Measurements from ENCODE around the gene PODXL2.
"Not testable (repeated sequence)": the region's sequence is repeated elsewhere in the genome, so short reads cannot be mapped to it uniquely, and the experiment has no call there.

The PODXL2 gene

GRCh38 chr3:127676921-127677351, 48.0 kb downstream of the PODXL2 start:
- no peak for DNase-seq

- DNase-seq: no peak
Observed at GRCh38 chr3:127677541-127678314, 48.7 kb downstream of the PODXL2 start.

- no peak for DNase-seq
Observed at GRCh38 chr3:127678315-127678599, 49.3 kb downstream of the PODXL2 start.

GRCh38 chr3:127678611-127679533, 49.9 kb downstream of the PODXL2 start:
- DNase-seq: no peak

GRCh38 chr3:127679534-127680145, 50.7 kb downstream of the PODXL2 start:
- no peak for DNase-seq

- DNase-seq: no peak
Observed at GRCh38 chr3:127680146-127680661, 51.2 kb downstream of the PODXL2 start.

GRCh38 chr3:127680798-127681221, 51.8 kb downstream of the PODXL2 start:
- DNase-seq: no peak

GRCh38 chr3:127682175-127682554, 53.2 kb downstream of the PODXL2 start:
- not testable (repeated sequence) for DNase-seq

- DNase-seq: no peak
Observed at GRCh38 chr3:127682561-127682960, 53.6 kb downstream of the PODXL2 start.

- DNase-seq: no peak
Observed at GRCh38 chr3:127684871-127685707, 56.1 kb downstream of the PODXL2 start.

- no peak for DNase-seq
Observed at GRCh38 chr3:127685708-127686511, 56.9 kb downstream of the PODXL2 start.

- no peak for DNase-seq
Observed at GRCh38 chr3:127686512-127686894, 57.5 kb downstream of the PODXL2 start.

- DNase-seq: no peak
Observed at GRCh38 chr3:127687228-127687737, 58.3 kb downstream of the PODXL2 start.

- DNase-seq: no peak
Observed at GRCh38 chr3:127688022-127688415, 59.0 kb downstream of the PODXL2 start.

GRCh38 chr3:127688416-127689265, 59.7 kb downstream of the PODXL2 start:
- no peak for DNase-seq

- DNase-seq: no peak
Observed at GRCh38 chr3:127689266-127689860, 60.4 kb downstream of the PODXL2 start.

- DNase-seq: no peak
Observed at GRCh38 chr3:127690106-127690505, 61.1 kb downstream of the PODXL2 start.

GRCh38 chr3:127690823-127691452, 62.0 kb downstream of the PODXL2 start:
- DNase-seq: no peak

- DNase-seq: no peak
Observed at GRCh38 chr3:127691489-127691888, 62.5 kb downstream of the PODXL2 start.
